ENCODE data around the gene GPR85.

- no peak for TF ChIP-seq CTCF (conservative IDR thresholded peaks at IDR 0.05)
- TF ChIP-seq ZFX (IDR thresholded peaks at IDR 0.05), result no peak
These were observed 23.1 kb upstream of the GPR85 start for GRCh38 chr7:113109718-113110117.

Measured in C4-2B (cell line).